Vagina (tissue), 2 donors: ENCODE measurements around the gene CES4A. TPM values are rescaled to one million over a fixed set of nuclear protein-coding genes. Genes with fewer than 3 reads are reported as not detected.
A peak's percentile ranks its signal among the peaks of the same experiment; 100 is the strongest.

ENCODE experiments used
- DNase-seq, 2 donors: peaks; one replicate each; pipeline ENCODE4 v3.0.0-alpha.2; 2017; ENCODE audit errors: extremely low spot score in 2 of 2
- H3K27ac ChIP-seq: fragments of 200-600 bp; sonication (generic); one replicate; pipeline ENCODE4 v1.5.1; 2019
- H3K27me3 ChIP-seq: fragments of 200-600 bp; sonication (generic); one replicate; pipeline ENCODE4 v1.5.1; 2019
- H3K36me3 ChIP-seq, 2 donors: fragments of 200-600 bp; sonication (generic); one replicate each; pipeline ENCODE4 v1.5.1; 2017 to 2019
- H3K4me1 ChIP-seq: fragments of 200-600 bp; sonication (generic); one replicate; pipeline ENCODE4 v1.5.1; 2019
- H3K4me3 ChIP-seq, 2 donors: fragments of 200-600 bp; sonication (generic); 1 replicate in 1 of 2; 2 replicates in 1 of 2; pipeline ENCODE4 v1.5.1; 2016 to 2019
- H3K9me3 ChIP-seq: fragments of 200-600 bp; sonication (generic); one replicate; pipeline ENCODE4 v1.5.1; 2019
- CTCF ChIP-seq, 3 experiments: fragments of 450-650 bp in 2 of 3; fragments of 200-600 bp in 1 of 3; sonication (generic) in 1 of 3; IDR thresholded peaks; one replicate each; pipeline ENCODE4 v1.5.1; 2017 to 2019; ENCODE audit warnings: antibody characterized with exemption in 3 of 3, mild to moderate bottlenecking in 2 of 3, moderate library complexity in 2 of 3
- POLR2A ChIP-seq, 2 donors: fragments of 450-650 bp; IDR thresholded peaks; one replicate each; pipeline ENCODE4 v1.6.1; 2017; ENCODE audit warnings: antibody characterized with exemption in 2 of 2, mild to moderate bottlenecking in 2 of 2, moderate library complexity in 2 of 2
- POLR2AphosphoS5 ChIP-seq, 2 donors: sonication (generic); formaldehyde crosslinking; IDR thresholded peaks; one replicate each; pipeline ENCODE4 v1.9.0; 2017; ENCODE audit warnings: antibody characterized with exemption in 2 of 2, mild to moderate bottlenecking in 2 of 2, low read depth in 1 of 2; ENCODE audit not compliant: insufficient read depth in 1 of 2
- intact Hi-C: fragments of 100-400 bp; cut with DNase I; formaldehyde crosslinking; loops from one replicate; pipeline ENCODE4 v1.15.1; 2023
- total RNA-seq: library from RNA; depleted of rRNA; stranded (reverse); fragments of >200 nt; gene quantifications from one replicate; pipeline ENCODE4 v1.2.3, GENCODE V29; 2016

CES4A gene
- total RNA-seq, result 12.5 TPM

- no peak for DNase-seq
- H3K9me3 ChIP-seq, result no peaks in the 10 kb centered on the region
- H3K4me1 ChIP-seq, result no peaks in the 10 kb centered on the region
- no peak within 1 kb of the TSS for H3K4me3 ChIP-seq
- no peaks in the 10 kb centered on the region for H3K36me3 ChIP-seq
- intact Hi-C loops, result no loop called here
- no peaks in the 10 kb centered on the region for H3K27me3 ChIP-seq
- no peak within 1 kb of the TSS for H3K27ac ChIP-seq
- TF ChIP-seq CTCF (IDR thresholded peaks at IDR 0.05) (no peak), POLR2AphosphoS5 (IDR thresholded peaks at IDR 0.05; ENCODE audit: insufficient read depth in 1 of 2, low read depth in 1 of 2) (peak in 1 of 2 donors; percentile 11), POLR2A (IDR thresholded peaks at IDR 0.05) (no peak)
Measured at GRCh38 chr16:66988197-66988788, at the start of gene CES4A. CES4A (plus strand) TSS chr16:66988589; CDS start chr16:66988773, 184 bp downstream.

- H3K4me1 ChIP-seq, result peaks cover 34% of the 10 kb centered on the region
- H3K27me3 ChIP-seq, result no peaks in the 10 kb centered on the region
- TF ChIP-seq POLR2AphosphoS5 (IDR thresholded peaks at IDR 0.05; ENCODE audit: insufficient read depth in 1 of 2, low read depth in 1 of 2), result no peak
- TF ChIP-seq CTCF (IDR thresholded peaks at IDR 0.05), result no peak
- no peak for TF ChIP-seq POLR2A (IDR thresholded peaks at IDR 0.05)
- no peak overlapping the region for H3K27ac ChIP-seq
- H3K4me3 ChIP-seq, result no peak overlapping the region
- no peaks in the 10 kb centered on the region for H3K9me3 ChIP-seq
- H3K36me3 ChIP-seq, result peaks cover 0 to 57% of the 10 kb centered on the region in 2 donors
- no peak for DNase-seq
- intact Hi-C loops, result no loop called here
Measured at GRCh38 chr16:66939366-66939765, 49.0 kb upstream of the CES4A start.

GRCh38 chr16:66940236-66940635 lies 48.2 kb upstream of the CES4A start:
- Histone ChIP-seq H3K4me1 (peaks cover 32% of the 10 kb centered on the region), H3K27me3 (no peaks in the 10 kb centered on the region), H3K4me3 (no peak overlapping the region), H3K9me3 (no peaks in the 10 kb centered on the region), H3K27ac (no peak overlapping the region), H3K36me3 (peaks cover 0 to 57% of the 10 kb centered on the region in 2 donors)
- TF ChIP-seq POLR2AphosphoS5 (IDR thresholded peaks at IDR 0.05; ENCODE audit: insufficient read depth in 1 of 2, low read depth in 1 of 2) (no peak), POLR2A (IDR thresholded peaks at IDR 0.05) (no peak), CTCF (IDR thresholded peaks at IDR 0.05) (no peak)
- no peak for DNase-seq
- intact Hi-C loops, result no loop called here

GRCh38 chr16:66942981-66943380 lies 45.4 kb upstream of the CES4A start:
- no peak for DNase-seq
- Histone ChIP-seq H3K4me3 (no peak overlapping the region), H3K4me1 (peaks cover 14% of the 10 kb centered on the region), H3K9me3 (no peaks in the 10 kb centered on the region), H3K27ac (no peak overlapping the region), H3K27me3 (no peaks in the 10 kb centered on the region), H3K36me3 (peaks cover 0 to 52% of the 10 kb centered on the region in 2 donors)
- TF ChIP-seq POLR2AphosphoS5 (IDR thresholded peaks at IDR 0.05; ENCODE audit: insufficient read depth in 1 of 2, low read depth in 1 of 2), result no peak
- no peak for TF ChIP-seq POLR2A (IDR thresholded peaks at IDR 0.05)
- no peak for TF ChIP-seq CTCF (IDR thresholded peaks at IDR 0.05)
- intact Hi-C loops, result no loop called here

GRCh38 chr16:66943426-66944053 lies 44.8 kb upstream of the CES4A start:
- no peaks in the 10 kb centered on the region for H3K9me3 ChIP-seq
- intact Hi-C loops, result no loop called here
- no peak overlapping the region for H3K4me3 ChIP-seq
- H3K27ac ChIP-seq, result no peak overlapping the region
- H3K36me3 ChIP-seq, result peaks cover 0 to 52% of the 10 kb centered on the region in 2 donors
- no peaks in the 10 kb centered on the region for H3K27me3 ChIP-seq
- H3K4me1 ChIP-seq, result peaks cover 14% of the 10 kb centered on the region
- no peak for TF ChIP-seq POLR2AphosphoS5 (IDR thresholded peaks at IDR 0.05; ENCODE audit: insufficient read depth in 1 of 2, low read depth in 1 of 2)
- TF ChIP-seq POLR2A (IDR thresholded peaks at IDR 0.05), result no peak
- no peak for TF ChIP-seq CTCF (IDR thresholded peaks at IDR 0.05)
- DNase-seq, result no peak
